ENCODE data around the gene PPM1B. TPM values are rescaled to one million over a fixed set of nuclear protein-coding genes. Genes with fewer than 3 reads are reported as not detected.

Gene PPM1B
- total RNA-seq: 17.8 and 18.1 TPM in 2 replicates

DNA sequence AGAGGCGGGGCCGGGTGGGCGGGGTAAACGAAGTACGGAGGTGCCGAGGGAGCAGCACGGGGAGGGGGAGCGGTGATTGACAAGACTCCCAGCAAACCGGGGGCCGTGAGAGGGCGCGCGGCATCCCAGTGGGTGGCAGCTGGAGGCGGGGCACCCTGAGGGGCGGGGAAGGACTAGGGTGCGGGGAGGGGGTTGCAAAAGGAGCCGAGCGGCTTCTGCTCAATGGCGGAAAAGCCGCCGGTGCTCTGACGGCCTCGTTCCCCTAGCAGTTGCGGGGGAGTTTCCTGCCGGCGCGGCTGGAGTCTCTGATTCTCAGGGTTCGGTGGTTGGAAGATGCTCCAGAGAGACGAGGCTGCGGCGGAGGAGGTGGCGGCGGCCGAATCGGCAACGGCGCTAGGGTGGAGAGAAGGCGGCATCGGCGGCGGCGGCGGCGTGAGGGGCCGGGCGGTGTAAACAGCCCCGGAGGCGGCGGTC lies at the start of gene PPM1B:
PPM1B (plus strand) TSS at position 195 of the 474 bp plus-strand sequence. CDS start 32,325 bp downstream, outside the sequence.

Other genes starting within 250 kb of the PPM1B start
- 68.0 and 89.5 TPM in 2 replicates for gene LRPPRC, start 172.9 kb upstream of the PPM1B start, total RNA-seq
- gene SLC3A1, start 106.6 kb downstream of the PPM1B start, total RNA-seq: 2.4 TPM in 1 of 2 replicates, not detected in the other
- gene PREPL, start 192.6 kb downstream of the PPM1B start, total RNA-seq: 19.0 and 29.8 TPM in 2 replicates
- gene CAMKMT, start 193.1 kb downstream of the PPM1B start, total RNA-seq: 4.9 and 7.5 TPM in 2 replicates